T-helper 1 cell treated with Interleukin-12 subunit alpha and Interleukin-12 subunit beta and Interleukin-4 antibody, amounts not matched to agents 30 μg/mL and 1 μg/mL, for 36 hours (primary cell): ENCODE data around the gene NEB.

ENCODE experiments used
- H3K27ac Mint-ChIP-seq: one replicate; pipeline ENCODE4 v1.8.0; 2021; ENCODE audit warnings: mild to moderate bottlenecking, mixed read lengths
- H3K27me3 Mint-ChIP-seq: one replicate; pipeline ENCODE4 v1.8.0; 2021; ENCODE audit warnings: low read depth, mixed read lengths
- H3K36me3 Mint-ChIP-seq: one replicate; pipeline ENCODE4 v1.8.0; 2021; ENCODE audit warnings: low read depth, mixed read lengths
- H3K4me1 Mint-ChIP-seq: one replicate; pipeline ENCODE4 v1.8.0; 2021; ENCODE audit warnings: low read depth, mixed read lengths
- H3K4me3 Mint-ChIP-seq: one replicate; pipeline ENCODE4 v1.8.0; 2021; ENCODE audit warnings: mild to moderate bottlenecking, moderate library complexity, mixed read lengths
- H3K9me3 Mint-ChIP-seq: one replicate; pipeline ENCODE4 v1.8.0; 2021; ENCODE audit warnings: mixed read lengths

The NEB gene

GRCh38 chr2:151691631-151692030 lies 42.6 kb downstream of the NEB start:
- Mint-ChIP-seq H3K36me3 (no peaks in the 10 kb centered on the region), H3K27me3 (peaks cover 10% of the 10 kb centered on the region), H3K4me1 (no peaks in the 10 kb centered on the region), H3K27ac (no peak overlapping the region), H3K9me3 (no peaks in the 10 kb centered on the region), H3K4me3 (no peak overlapping the region)

GRCh38 chr2:151688719-151689118 lies 45.6 kb downstream of the NEB start:
- Mint-ChIP-seq H3K27me3 (peaks cover 10% of the 10 kb centered on the region), H3K9me3 (no peaks in the 10 kb centered on the region), H3K36me3 (no peaks in the 10 kb centered on the region), H3K4me3 (no peak overlapping the region), H3K4me1 (no peaks in the 10 kb centered on the region), H3K27ac (no peak overlapping the region)

DNA sequence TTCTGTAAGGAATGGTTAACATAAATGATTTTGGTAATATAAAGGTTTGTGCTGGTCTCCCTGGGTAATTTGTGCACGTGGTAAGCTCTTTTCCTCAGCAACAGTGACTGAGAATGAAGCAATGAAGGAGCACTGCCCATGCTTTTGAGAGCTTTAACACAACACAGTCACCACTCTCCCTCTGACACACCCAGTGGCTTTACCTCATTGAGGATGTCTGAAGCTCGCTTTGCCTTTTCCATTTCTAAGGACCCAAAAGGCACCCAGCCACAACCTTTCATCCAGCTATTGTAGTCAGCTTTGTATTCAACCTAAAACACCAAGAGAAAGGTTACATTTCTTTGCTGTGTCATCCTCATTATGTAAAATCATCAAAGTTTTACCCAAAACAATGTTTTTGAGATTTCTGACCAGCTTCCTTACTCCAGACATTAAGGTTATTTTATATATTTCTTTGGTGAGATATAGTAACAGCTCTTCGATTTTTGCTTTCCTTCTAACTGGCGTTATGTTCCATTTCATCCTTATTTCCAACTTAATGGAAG lies 51.7 kb downstream of the NEB start:
- Mint-ChIP-seq H3K27ac (no peak overlapping the region), H3K4me1 (no peaks in the 10 kb centered on the region), H3K36me3 (no peaks in the 10 kb centered on the region), H3K4me3 (no peak overlapping the region), H3K27me3 (peaks cover 6% of the 10 kb centered on the region), H3K9me3 (no peaks in the 10 kb centered on the region)

DNA sequence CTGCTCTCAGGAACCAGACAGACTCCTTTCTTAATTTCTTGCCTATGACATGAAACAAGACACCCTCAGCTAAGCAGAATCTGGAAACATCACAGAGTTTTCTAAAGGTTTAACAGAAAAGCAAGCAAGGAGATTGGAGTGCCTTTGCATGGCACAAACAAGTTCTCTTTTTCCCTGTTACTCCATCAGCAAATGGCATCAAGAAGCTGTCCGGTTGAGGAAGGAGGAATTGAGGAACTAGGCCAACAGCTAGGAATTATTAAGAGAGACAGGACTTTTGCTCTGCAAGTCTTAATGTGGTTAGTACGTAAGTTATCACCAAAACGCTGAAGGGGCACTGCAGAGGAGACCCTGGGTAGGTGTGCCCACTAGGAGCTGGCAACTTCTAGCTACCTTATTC lies 53.2 kb downstream of the NEB start:
- H3K4me1 Mint-ChIP-seq, result no peaks in the 10 kb centered on the region
- H3K9me3 Mint-ChIP-seq, result no peaks in the 10 kb centered on the region
- H3K36me3 Mint-ChIP-seq, result no peaks in the 10 kb centered on the region
- no peak overlapping the region for H3K27ac Mint-ChIP-seq
- H3K27me3 Mint-ChIP-seq, result peaks cover 15% of the 10 kb centered on the region
- H3K4me3 Mint-ChIP-seq, result no peak overlapping the region

DNA sequence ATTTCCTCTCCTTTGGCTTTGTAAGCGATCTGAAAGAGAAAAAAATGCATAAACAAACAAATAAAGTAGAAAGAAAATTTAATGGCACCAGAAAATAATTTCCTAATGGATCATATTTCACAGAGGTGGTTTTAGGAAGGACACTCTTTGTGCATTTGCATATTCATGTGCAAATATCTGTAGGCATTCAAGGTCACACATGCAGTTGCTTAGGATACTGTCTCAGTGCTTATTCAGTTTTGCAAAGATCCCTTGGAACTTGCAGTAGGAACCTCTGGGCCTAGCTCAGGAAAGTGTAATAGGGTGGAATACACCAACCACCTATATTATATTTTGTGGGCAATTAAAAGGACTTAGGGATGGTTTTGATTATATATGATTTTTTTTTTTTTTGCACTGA lies 54.3 kb downstream of the NEB start:
- Mint-ChIP-seq H3K27me3 (peaks cover 15% of the 10 kb centered on the region), H3K36me3 (no peaks in the 10 kb centered on the region), H3K4me1 (no peaks in the 10 kb centered on the region), H3K4me3 (no peak overlapping the region), H3K9me3 (no peaks in the 10 kb centered on the region), H3K27ac (no peak overlapping the region)

DNA sequence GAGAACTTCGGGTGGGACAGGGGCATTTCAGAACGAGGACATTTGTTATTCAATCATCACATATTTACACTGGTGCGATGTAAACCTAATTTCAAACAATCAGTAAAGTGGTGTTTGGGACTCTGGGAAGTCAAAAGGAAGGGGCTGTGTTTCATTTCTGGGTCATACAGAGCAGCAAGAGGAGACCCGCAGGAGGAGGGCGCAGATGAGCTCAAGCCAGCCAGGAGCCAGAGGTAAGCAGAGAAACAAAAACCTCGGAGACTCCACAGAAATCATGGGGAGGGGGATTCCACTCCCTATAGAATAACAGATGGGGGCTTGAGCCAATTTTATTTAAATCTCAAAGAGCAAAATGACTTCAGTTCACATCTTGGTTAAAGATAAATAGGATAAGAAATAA lies 55.4 kb downstream of the NEB start:
- Mint-ChIP-seq H3K4me1 (no peaks in the 10 kb centered on the region), H3K9me3 (no peaks in the 10 kb centered on the region), H3K27ac (no peak overlapping the region), H3K27me3 (peaks cover 15% of the 10 kb centered on the region), H3K4me3 (no peak overlapping the region), H3K36me3 (no peaks in the 10 kb centered on the region)

- no peak overlapping the region for H3K27ac Mint-ChIP-seq
- H3K27me3 Mint-ChIP-seq, result peaks cover 14% of the 10 kb centered on the region
- H3K36me3 Mint-ChIP-seq, result no peaks in the 10 kb centered on the region
- no peak overlapping the region for H3K4me3 Mint-ChIP-seq
- H3K9me3 Mint-ChIP-seq, result no peaks in the 10 kb centered on the region
- peaks cover 5% of the 10 kb centered on the region for H3K4me1 Mint-ChIP-seq
These were observed 61.3 kb downstream of the NEB start for GRCh38 chr2:151673016-151673415.

DNA sequence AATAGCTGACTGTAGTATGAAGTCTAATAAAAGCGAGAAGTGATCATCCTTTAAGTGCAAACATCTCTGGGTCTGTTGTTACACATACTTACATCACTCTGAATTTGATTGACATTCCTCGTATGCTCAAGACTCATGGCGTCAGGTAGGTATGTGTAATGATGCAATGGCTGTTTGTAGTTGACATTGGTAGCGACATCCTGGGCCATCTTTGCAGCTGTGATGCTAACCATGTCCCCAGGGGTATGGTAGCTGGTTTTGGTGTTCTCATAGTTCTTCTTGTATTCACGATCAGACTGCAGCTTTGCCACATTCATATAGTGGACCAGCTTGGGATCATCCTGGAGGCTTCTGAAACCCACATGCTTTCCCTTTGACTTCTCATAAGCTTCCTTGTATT lies 62.0 kb downstream of the NEB start:
- H3K36me3 Mint-ChIP-seq, result no peaks in the 10 kb centered on the region
- no peak overlapping the region for H3K4me3 Mint-ChIP-seq
- H3K9me3 Mint-ChIP-seq, result no peaks in the 10 kb centered on the region
- peaks cover 7% of the 10 kb centered on the region for H3K27me3 Mint-ChIP-seq
- peaks cover 5% of the 10 kb centered on the region for H3K4me1 Mint-ChIP-seq
- no peak overlapping the region for H3K27ac Mint-ChIP-seq

DNA sequence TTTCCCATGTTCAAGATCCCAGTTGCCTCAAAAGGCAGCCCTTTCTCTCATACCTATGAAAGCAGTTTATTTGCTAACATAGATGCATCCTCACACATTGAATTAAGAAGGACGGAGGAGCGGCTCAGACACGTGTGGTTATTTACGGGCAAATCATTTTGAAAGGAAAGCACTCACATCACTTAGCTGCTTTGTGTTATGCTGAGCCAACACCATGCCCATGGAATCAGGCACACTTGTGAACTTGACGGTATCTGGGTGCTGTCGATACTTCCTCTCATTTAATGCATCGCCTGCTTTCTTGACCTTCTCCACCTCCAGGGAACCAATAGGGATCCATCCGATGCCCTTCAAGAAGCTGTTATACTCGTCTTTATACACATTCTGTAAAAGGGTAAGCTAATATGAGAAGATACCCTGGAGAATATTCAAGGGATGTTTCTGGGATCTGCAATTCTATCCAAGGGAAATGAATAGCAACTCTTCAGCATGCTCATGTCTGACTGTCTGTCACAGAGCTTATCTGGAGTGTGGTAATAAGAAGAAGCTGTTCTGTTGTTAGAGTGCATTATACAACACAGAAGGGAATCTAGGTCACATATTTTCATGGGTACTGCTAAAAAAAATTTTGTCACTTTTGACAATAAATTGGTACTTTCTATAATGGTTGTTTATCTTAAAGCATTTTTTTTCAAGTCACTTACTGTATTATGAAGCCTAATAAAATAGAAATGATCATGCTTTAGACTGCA lies 63.3 kb downstream of the NEB start:
- H3K36me3 Mint-ChIP-seq, result no peaks in the 10 kb centered on the region
- H3K27me3 Mint-ChIP-seq, result no peaks in the 10 kb centered on the region
- H3K27ac Mint-ChIP-seq, result no peak overlapping the region
- H3K4me1 Mint-ChIP-seq, result peaks cover 5% of the 10 kb centered on the region
- H3K9me3 Mint-ChIP-seq, result no peaks in the 10 kb centered on the region
- H3K4me3 Mint-ChIP-seq, result no peak overlapping the region

GRCh38 chr2:151670346-151670745 lies 63.9 kb downstream of the NEB start:
- Mint-ChIP-seq H3K4me3 (no peak overlapping the region), H3K27ac (no peak overlapping the region), H3K9me3 (no peaks in the 10 kb centered on the region), H3K36me3 (no peaks in the 10 kb centered on the region), H3K4me1 (peaks cover 5% of the 10 kb centered on the region), H3K27me3 (no peaks in the 10 kb centered on the region)

DNA sequence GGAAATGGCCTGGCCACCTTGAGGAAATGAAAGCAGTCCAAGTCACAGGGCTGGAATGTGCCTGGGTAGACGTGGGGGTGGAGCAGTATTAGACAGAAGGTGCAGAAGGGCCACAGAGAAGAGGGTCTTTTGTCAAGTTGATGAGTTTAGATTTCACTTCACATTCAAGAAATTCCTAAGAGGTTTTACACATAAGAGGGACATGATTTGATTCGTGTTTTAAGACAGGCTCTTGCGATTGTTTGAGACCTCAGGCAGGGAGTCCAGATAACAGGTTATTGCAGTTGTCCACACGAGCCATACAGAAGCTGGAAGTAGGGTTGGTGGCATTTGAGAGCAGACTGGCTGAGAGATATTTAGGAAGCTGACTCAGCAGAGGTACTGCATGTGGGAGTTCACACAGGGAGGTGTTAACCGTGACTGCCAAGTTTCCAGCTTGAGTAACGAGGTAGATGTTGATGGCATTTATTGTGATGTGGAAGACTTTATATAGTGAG lies 64.6 kb downstream of the NEB start:
- no peak overlapping the region for H3K27ac Mint-ChIP-seq
- H3K9me3 Mint-ChIP-seq, result no peaks in the 10 kb centered on the region
- H3K36me3 Mint-ChIP-seq, result no peaks in the 10 kb centered on the region
- peaks cover 5% of the 10 kb centered on the region for H3K4me1 Mint-ChIP-seq
- H3K27me3 Mint-ChIP-seq, result no peaks in the 10 kb centered on the region
- no peak overlapping the region for H3K4me3 Mint-ChIP-seq

GRCh38 chr2:151668737-151669136 lies 65.5 kb downstream of the NEB start:
- H3K9me3 Mint-ChIP-seq, result no peaks in the 10 kb centered on the region
- no peak overlapping the region for H3K27ac Mint-ChIP-seq
- no peaks in the 10 kb centered on the region for H3K36me3 Mint-ChIP-seq
- peaks cover 5% of the 10 kb centered on the region for H3K4me1 Mint-ChIP-seq
- no peaks in the 10 kb centered on the region for H3K27me3 Mint-ChIP-seq
- no peak overlapping the region for H3K4me3 Mint-ChIP-seq

DNA sequence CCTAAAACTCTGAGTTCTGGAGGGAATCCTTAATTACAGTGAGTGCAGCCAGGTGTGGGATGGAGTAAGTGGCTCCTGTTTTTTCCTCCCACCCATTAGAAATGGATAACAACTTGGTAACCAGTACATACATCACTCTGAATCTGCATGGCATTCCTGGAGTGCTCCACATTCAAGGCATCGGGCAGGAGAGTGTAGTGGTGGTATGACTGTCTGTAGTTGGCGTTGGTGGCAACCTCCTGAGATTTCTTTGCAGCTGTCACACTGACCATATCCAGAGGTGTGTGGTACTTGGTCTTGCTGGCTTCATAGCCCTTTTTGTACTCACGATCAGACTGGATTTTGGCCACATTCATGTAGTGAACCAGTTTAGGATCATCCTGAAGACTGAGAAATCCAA lies 68.3 kb downstream of the NEB start:
- no peak overlapping the region for H3K4me3 Mint-ChIP-seq

GRCh38 chr2:151664520-151664919 lies 69.8 kb downstream of the NEB start:
- H3K27ac Mint-ChIP-seq, result no peak overlapping the region
- no peaks in the 10 kb centered on the region for H3K36me3 Mint-ChIP-seq
- peaks cover 9% of the 10 kb centered on the region for H3K27me3 Mint-ChIP-seq
- no peaks in the 10 kb centered on the region for H3K4me1 Mint-ChIP-seq
- no peak overlapping the region for H3K4me3 Mint-ChIP-seq
- H3K9me3 Mint-ChIP-seq, result peaks cover 4% of the 10 kb centered on the region

More for the DNA sequence above, 68.3 kb downstream of the NEB start:
- H3K27me3 Mint-ChIP-seq, result peaks cover 9% of the 10 kb centered on the region
- no peak overlapping the region for H3K27ac Mint-ChIP-seq
- peaks cover 4% of the 10 kb centered on the region for H3K9me3 Mint-ChIP-seq
- H3K4me1 Mint-ChIP-seq, result peaks cover 5% of the 10 kb centered on the region
- H3K36me3 Mint-ChIP-seq, result no peaks in the 10 kb centered on the region

GRCh38 chr2:151661625-151662024 lies 72.7 kb downstream of the NEB start:
- H3K9me3 Mint-ChIP-seq, result peaks cover 4% of the 10 kb centered on the region
- H3K4me3 Mint-ChIP-seq, result no peak overlapping the region
- no peaks in the 10 kb centered on the region for H3K4me1 Mint-ChIP-seq
- no peaks in the 10 kb centered on the region for H3K36me3 Mint-ChIP-seq
- no peak overlapping the region for H3K27ac Mint-ChIP-seq
- H3K27me3 Mint-ChIP-seq, result peaks cover 17% of the 10 kb centered on the region
